Pulmonary artery endothelial cell (primary cell): Measurements from ENCODE around the gene COL4A1. TPM values are rescaled to one million over a fixed set of nuclear protein-coding genes. Genes with fewer than 3 reads are reported as not detected.
"Not testable (repeated sequence)": the region's sequence is repeated elsewhere in the genome, so short reads cannot be mapped to it uniquely, and the experiment has no call there.

Experiments used
- DNase-seq: peaks from one replicate; pipeline ENCODE4 v3.0.0-alpha.2; 2011; ENCODE audit warnings: low read depth, low spot score
- total RNA-seq: library from RNA; depleted of rRNA; stranded (reverse); fragments of >200 nt; gene quantifications from 2 replicates; pipeline ENCODE4 v1.2.3, GENCODE V29; 2014

The COL4A1 gene
- total RNA-seq, 1 donor from 2014 or later, result 350 TPM

GRCh38 chr13:110324026-110324749 lies 17.2 kb upstream of the COL4A1 start:
- DNase-seq, result no peak

DNA sequence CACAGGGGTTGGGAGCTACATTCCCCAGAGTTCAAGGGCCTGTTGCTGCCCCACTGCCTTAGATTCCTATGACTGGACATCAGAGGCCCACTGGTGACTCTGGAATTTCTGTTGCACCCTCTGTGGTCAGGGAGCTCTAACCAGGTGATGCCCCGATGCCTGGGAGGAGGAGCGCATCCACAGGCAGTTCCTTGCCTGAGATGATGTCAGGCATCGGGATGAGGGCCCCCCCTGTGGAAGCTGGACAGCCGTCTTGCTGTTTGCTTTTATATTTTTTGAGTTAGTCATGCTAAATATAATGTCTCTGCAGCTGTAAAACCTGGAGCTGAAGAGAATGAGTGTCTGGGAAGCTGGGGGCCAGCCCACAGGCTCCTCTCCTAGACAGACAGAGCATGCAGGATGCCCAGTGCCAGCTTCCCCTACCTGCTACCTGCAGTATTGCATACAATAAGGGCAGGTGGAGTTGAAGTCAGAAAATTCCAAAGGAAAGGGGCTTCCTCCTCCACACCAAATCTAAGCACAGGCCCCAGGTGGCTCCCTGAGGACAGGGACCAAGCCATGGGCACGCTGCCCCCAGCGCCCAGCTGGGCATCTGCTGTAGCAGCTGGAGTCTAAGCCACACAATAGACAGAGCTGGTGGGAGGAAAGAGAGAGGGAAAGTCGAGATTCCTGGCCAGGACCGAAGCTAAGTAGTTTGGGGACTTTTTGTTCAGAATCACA lies 16.4 kb upstream of the COL4A1 start:
- no peak for DNase-seq

- no peak for DNase-seq
Measured at GRCh38 chr13:110322828-110323171, 15.8 kb upstream of the COL4A1 start.

DNA sequence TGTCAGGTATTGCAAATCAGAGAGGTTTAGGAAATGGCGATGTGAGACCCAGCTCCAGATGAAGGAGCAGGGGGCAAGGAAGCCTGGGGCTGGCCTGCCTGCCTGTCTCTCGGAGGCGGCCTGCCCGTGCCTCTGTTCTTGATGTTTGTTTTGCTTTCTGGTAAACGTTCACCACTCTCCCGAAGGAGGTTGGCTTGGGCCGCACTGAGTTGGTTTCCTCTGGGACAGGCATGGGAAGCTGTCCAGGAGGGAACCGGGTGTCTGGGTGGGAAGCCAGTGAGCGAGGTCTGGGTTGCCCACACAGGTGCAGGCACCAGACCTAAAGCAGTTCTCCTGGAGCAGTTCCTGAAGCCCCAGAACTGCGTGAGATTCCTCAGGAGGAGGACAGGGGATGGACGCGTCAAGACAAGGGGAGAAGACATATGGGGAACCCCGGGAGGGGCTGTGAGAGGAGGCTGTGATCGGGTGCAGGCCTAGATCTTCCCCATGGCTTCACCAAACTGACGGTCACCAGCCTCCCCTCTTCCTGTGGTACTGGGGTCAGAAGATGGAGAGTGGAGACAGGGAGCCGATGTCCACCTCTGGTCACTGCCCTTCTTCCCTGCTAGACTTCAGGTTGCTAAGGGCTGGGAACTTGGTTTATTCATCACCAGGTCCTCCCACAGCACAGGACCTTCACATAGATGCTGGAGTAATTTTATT lies 15.3 kb upstream of the COL4A1 start:
- DNase-seq, result no peak

GRCh38 chr13:110321573-110321972 lies 14.6 kb upstream of the COL4A1 start:
- DNase-seq, result not testable (repeated sequence)

- no peak for DNase-seq
Measured at GRCh38 chr13:110320645-110321044, 13.7 kb upstream of the COL4A1 start.

DNA sequence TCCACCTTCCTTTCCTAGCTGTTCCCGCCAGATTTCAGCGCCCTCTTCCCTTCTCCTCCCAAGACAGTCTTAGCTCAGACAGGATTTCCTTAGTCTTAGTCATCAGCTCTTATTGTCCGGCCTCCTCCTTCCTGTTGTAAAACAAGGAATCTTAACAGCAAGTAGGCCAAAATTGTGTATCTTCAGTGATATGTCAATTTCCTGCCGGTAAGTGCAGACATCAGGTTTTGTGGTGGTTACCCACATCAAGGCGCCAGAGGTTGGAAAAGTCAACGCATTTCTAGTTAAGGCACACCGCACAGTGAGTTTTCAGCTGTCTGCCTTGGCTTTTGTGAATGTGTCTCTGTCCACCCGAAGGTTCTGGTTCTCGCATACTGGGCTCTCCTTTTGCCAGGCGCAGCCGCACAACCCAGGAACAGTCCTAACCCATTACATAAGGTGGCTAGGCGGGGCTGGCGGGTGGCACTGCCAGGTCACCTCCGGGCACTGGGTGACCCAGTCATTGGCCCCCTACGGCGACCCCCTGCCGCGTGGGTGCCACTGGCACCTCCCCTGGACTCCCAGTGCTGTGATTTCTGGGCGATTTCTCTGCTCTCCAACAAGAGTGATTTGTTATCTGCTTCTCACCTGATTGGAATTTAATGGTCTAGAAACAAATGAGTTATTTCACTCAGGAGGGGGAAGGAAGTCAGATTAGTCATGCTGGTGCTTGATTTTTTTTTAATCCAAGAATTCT lies 13.0 kb upstream of the COL4A1 start:
- peak; percentile 64 for DNase-seq

- DNase-seq, result no peak
Measured at GRCh38 chr13:110319397-110319773, 12.4 kb upstream of the COL4A1 start.

DNA sequence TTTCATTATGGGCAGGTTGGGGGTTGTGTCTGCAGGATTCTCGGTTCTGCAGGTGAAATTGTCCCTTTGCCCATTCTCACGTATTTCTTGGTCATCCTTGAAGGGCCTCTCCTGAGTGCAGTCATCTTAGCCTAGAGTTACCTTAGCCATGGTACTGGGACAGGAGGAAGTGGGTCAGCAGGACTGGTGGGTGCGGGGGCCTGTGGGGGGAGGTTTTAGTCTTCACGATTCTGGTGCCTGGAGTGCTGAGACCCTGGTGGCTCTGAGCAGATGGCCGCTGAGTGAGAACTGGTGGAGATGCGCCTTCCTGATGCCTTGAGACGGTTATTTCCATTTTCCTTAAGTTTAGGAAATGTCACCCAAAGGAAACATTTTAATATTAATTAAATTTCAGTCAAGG lies 12.0 kb upstream of the COL4A1 start:
- no peak for DNase-seq

- no peak for DNase-seq
Measured at GRCh38 chr13:110317496-110318195, 10.7 kb upstream of the COL4A1 start.

DNA sequence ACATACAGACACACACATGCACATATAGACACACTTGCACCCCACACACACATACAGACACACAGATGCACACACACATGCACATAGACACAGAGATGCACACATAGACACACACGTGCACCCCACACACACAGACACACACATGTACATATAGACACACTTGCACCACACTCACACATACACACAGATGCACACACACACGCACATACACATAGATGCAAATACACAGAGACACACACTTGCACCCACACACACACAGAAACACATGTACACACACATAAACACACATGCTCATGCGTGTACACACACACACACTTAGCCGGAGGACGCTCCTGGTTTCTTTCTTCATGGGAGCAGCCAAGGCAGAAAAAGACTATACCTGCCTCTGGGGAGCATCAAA lies 10.1 kb upstream of the COL4A1 start:
- no peak for DNase-seq

DNA sequence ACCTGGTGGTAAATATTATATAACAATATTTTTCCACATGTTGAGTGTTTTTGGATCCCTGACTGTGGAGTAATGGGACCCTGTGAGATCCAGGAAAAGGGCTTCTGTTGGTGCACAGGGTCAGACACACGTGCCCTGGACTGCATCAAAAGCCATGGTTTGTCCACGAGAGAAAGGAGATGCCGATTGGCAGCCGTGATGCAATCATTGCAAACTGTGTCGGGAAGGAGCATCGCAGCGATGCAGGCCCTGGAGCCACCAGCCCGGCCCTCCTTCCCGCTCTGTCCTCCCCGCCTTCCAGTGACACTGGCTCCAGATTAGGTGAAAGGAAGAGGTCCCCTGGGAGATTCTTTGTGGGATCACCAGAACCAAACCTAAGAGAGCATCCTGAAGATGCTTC lies 9.2 kb upstream of the COL4A1 start:
- DNase-seq, result no peak

DNA sequence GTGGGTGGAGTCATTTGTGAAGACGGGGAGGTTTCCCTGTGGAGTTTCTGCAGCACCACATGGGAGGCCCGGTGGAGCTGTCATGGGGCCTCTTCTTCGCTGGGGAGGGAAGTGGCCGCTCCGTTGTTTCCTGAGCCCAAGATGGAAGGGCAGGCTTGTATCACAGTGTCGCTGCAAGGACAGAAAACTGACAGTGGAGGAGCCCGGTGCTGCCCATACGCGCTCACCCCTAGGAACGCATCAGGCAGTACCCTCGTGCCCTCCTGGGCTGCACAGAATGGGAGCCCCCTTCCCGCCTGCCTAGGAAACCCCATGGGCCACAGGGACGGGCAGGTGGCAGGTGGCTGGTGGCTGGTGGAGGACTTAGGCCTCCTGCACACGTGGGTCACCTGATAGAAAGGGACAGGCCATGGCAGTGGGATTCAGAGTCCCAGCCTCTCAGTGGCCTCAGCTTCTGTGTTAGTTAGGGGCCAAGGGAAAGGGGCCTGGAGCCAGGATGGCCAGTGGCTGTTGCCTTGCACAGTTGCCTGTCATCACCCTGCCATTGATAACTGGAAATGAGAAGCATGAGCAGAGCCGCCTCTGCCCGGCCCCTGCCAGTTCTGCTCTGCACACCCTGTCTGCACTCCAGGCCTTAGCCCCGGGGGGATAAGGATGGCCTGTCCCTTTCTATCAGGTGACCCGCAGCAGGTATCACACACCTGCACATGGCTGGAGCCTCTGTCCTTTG lies 7.7 kb upstream of the COL4A1 start:
- no peak for DNase-seq

DNA sequence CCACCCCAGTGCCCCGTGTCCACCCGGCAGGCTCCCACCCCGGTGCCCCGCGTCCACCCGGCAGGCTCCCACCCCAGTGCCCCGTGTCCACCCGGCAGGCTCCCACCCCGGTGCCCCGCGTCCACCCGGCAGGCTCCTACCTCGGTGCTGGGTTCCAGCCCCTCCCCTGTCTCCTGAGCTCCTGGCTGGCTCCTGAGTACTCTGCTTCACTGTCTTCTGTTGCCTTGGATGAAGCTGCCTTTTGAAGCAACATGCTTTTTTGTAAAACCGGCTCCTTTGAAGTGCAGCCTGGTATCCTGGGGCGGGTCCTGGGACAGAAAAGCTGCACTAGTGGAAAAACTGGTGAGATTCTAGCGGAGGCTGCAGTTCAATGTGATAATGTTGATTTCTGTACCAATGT lies 6.8 kb upstream of the COL4A1 start:
- DNase-seq, result not testable (repeated sequence)

DNA sequence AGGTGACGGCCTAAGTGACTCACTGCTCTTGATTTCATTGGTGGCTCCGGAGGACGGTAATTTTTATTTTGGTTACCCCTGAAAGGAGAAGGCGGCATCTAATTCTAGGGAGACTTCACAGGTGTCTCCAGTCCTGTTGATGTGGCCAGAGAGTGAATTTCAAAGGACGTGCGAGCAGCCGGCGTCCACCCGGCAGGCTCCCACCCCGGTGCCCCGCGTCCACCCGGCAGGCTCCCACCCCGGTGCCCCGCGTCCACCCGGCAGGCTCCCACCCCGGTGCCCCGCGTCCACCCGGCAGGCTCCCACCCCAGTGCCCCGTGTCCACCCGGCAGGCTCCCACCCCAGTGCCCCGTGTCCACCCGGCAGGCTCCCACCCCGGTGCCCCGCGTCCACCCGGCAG lies 6.3 kb upstream of the COL4A1 start:
- not testable (repeated sequence) for DNase-seq

- no peak for DNase-seq
Measured at GRCh38 chr13:110312339-110313031, 5.5 kb upstream of the COL4A1 start.

DNA sequence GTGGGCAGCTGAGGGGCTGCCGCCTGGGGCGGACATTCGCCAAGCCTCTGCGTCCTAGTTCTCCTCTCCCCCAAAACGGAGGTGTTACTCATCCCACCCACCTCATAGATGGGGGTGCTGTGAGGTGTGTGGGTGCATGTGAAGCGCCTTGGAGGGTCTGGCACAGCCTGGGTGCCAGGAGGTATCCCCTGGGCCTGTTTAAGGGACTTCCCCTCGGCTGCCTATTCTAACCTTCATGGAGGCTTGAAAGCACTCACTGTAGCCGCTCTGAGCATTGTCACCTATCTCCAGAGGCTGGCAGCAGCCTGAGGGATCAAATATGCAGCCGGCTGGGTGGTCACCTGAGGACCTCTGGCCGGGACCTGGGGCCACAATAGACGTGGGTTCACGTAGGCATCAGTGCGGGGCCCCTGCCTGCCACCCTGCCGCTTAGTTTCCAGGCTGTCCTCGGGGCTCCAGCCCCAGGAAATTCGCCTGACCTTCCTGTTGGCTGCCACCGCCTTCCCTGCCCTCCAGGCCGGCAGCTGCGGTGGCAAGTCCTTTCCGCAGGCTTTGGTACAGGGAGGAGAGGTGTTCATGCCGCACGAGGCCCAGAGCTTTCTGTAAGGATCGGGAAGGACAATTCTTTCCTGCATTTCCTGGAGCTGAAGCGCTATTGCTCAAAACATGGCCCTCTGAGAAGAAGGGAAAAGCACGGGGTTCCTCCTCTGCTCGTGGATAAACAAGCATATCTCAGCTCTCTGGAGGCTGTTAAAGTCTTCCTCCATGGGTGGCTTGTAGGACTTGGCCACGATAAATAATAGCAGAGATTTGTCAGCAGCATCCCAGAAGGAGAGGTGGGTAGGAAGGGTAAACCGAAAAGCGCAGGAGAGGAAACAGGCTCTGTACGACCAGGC lies 4.7 kb upstream of the COL4A1 start:
- no peak for DNase-seq

- no peak for DNase-seq
Measured at GRCh38 chr13:110310541-110311442, 3.8 kb upstream of the COL4A1 start.
